Endothelial cell of umbilical vein (primary cell): ENCODE data around the gene ALKBH5. TPM values are rescaled to one million over a fixed set of nuclear protein-coding genes. Genes with fewer than 3 reads are reported as not detected.

ENCODE experiments used
- BruUV-seq: library from RNA; stranded (reverse); fragments of 400-500 nt; replicated peaks from 2 replicates; lab custom pipeline; 2021; lab: Mats Ljungman, UMichigan
- CTCF ChIA-PET: fragments of 300-600, 350-600 bp; sonication (Branson Sonifier 250); formaldehyde crosslinking; loops from one replicate; lab custom pipeline; 2021; ENCODE audit warnings: antibody characterized with exemption, inconsistent platforms; lab: Charles Lee
- POLR2A ChIA-PET: fragments of 300-600, 350-600 bp; sonication (Branson Sonifier 250); formaldehyde crosslinking; loops from one replicate; lab custom pipeline; 2021; ENCODE audit warnings: antibody characterized with exemption, inconsistent platforms; lab: Charles Lee
- DNase-seq: peaks from one replicate; pipeline ENCODE4 v3.0.0-alpha.2; 2011; ENCODE audit warnings: low read depth, low spot score
- FAIRE-seq: peaks from 2 replicates; lab custom pipeline; 2011; peaks lifted over from hg19 to GRCh38; lab: Jason Lieb, UNC
- H2AFZ ChIP-seq: 2 replicates; pipeline ENCODE4 v1.6.0; 2012; ENCODE audit warnings: low read depth, low read length, control low read depth, inconsistent platforms
- H3K27ac ChIP-seq: 2 replicates; pipeline ENCODE4 v1.5.1; 2011; ENCODE audit warnings: low read depth, mild to moderate bottlenecking, control low read depth, low read length, moderate library complexity; ENCODE audit not compliant: insufficient read depth
- H3K27me3 ChIP-seq, 2 experiments: 2 replicates each; pipeline versions ENCODE4 v1.6.0 to v1.6.1; 2011; ENCODE audit warnings: low read length in 2 of 2, mixed read lengths in 1 of 2; ENCODE audit not compliant: control insufficient read depth in 2 of 2, insufficient read depth in 2 of 2
- H3K36me3 ChIP-seq, 2 experiments: 2 replicates in 1 of 2; 3 replicates in 1 of 2; pipeline ENCODE4 v1.5.1; 2011; ENCODE audit warnings: low read length in 2 of 2, mild to moderate bottlenecking in 1 of 2, moderate library complexity in 1 of 2; ENCODE audit not compliant: control insufficient read depth in 2 of 2, insufficient read depth in 2 of 2; ENCODE audit errors: extremely low read depth in 1 of 2
- H3K4me1 ChIP-seq: 3 replicates; pipeline ENCODE4 v1.5.1; 2011; ENCODE audit warnings: mild to moderate bottlenecking, low read length; ENCODE audit not compliant: control insufficient read depth, insufficient read depth; ENCODE audit errors: extremely low read depth
- H3K4me2 ChIP-seq: 2 replicates; pipeline ENCODE4 v1.6.1; 2011; ENCODE audit warnings: low read length, control low read depth, mixed read lengths; ENCODE audit not compliant: insufficient read depth
- H3K4me3 ChIP-seq, 3 experiments: fragments of 200-600 bp in 1 of 3; sonication (generic), shearing (Covaris generic) in 1 of 3; replicated peaks in 1 of 3; 2 replicates each; pipeline ENCODE4 v1.5.1; 2011 to 2016; ENCODE audit warnings: control low read depth in 3 of 3, low read length in 3 of 3, mild to moderate bottlenecking in 2 of 3, inconsistent platforms in 1 of 3, low read depth in 1 of 3, moderate library complexity in 1 of 3; ENCODE audit not compliant: insufficient read depth in 1 of 3
- H3K79me2 ChIP-seq: 2 replicates; pipeline ENCODE4 v1.6.0; 2012; ENCODE audit warnings: low read length, inconsistent platforms; ENCODE audit not compliant: control insufficient read depth, insufficient read depth
- H3K9ac ChIP-seq: replicated peaks from 2 replicates; pipeline ENCODE3; 2011; ENCODE audit warnings: low read length, control low read depth; ENCODE audit not compliant: insufficient read depth; ENCODE audit errors: extremely low read depth
- H3K9me1 ChIP-seq: replicated peaks from 3 replicates; pipeline ENCODE4 v1.6.0; 2011; ENCODE audit warnings: mild to moderate bottlenecking, low read length; ENCODE audit not compliant: control insufficient read depth, insufficient read depth; ENCODE audit errors: extremely low read depth
- H3K9me3 ChIP-seq: replicated peaks from 2 replicates; pipeline ENCODE4 v1.5.1; 2012; ENCODE audit warnings: low read length, inconsistent platforms; ENCODE audit not compliant: control insufficient read depth, insufficient read depth
- H4K20me1 ChIP-seq: replicated peaks from 2 replicates; pipeline ENCODE3; 2011; ENCODE audit warnings: mild to moderate bottlenecking, low read length; ENCODE audit not compliant: control insufficient read depth, insufficient read depth; ENCODE audit errors: extremely low read depth
- EZH2 ChIP-seq: IDR thresholded peaks from 2 replicates; pipeline ENCODE4 v1.6.1; 2012; ENCODE audit warnings: borderline replicate concordance, low read depth, mild to moderate bottlenecking, moderate library complexity, low read length, inconsistent platforms; ENCODE audit not compliant: severe bottlenecking
- FOS ChIP-seq: IDR thresholded peaks from 2 replicates; pipeline ENCODE4 v1.6.1; 2011; ENCODE audit warnings: mild to moderate bottlenecking, low read length, moderate library complexity, borderline replicate concordance; ENCODE audit not compliant: insufficient read depth
- GATA2 ChIP-seq: IDR thresholded peaks from 2 replicates; pipeline ENCODE4 v1.7.0; 2011; ENCODE audit warnings: low read depth, mild to moderate bottlenecking, moderate library complexity, mixed read lengths, low read length; ENCODE audit not compliant: insufficient read length, insufficient read depth
- JUN ChIP-seq: IDR thresholded peaks from 2 replicates; pipeline ENCODE4 v1.6.1; 2011; ENCODE audit warnings: borderline replicate concordance, low read depth; ENCODE audit not compliant: insufficient read length, insufficient read depth
- MYC ChIP-seq: IDR thresholded peaks from one replicate; pipeline ENCODE4 v1.6.1; 2011; ENCODE audit warnings: mild to moderate bottlenecking, low read depth, low read length
- POLR2A ChIP-seq: IDR thresholded peaks from 2 replicates; pipeline ENCODE4 v1.6.1; 2012; ENCODE audit warnings: low read depth, mild to moderate bottlenecking, control low read depth, low read length
- POLR2AphosphoS5 ChIP-seq: IDR thresholded peaks from 2 replicates; pipeline ENCODE4 v1.6.1; 2012; ENCODE audit warnings: low read depth, mild to moderate bottlenecking, control low read depth, low read length, moderate library complexity; ENCODE audit not compliant: insufficient read depth
- dilution Hi-C: fragments of 300-500 bp; cut with MboI; formaldehyde crosslinking; loops from one replicate; pipeline ENCODE4 v1.15.0; 2019; ENCODE audit warnings: low sequenced_read_pairs; ENCODE audit not compliant: extremely low pct_ligation_motif_present
- intact Hi-C: fragments of 100-400 bp; cut with micrococcal nuclease; formaldehyde crosslinking; loops from one replicate; pipeline ENCODE4 v1.10.0; 2022
- polyA plus RNA-seq, 4 experiments: library from polyadenylated mRNA; depleted of rRNA in 3 of 4; stranded (reverse) in 3 of 4; unstranded in 1 of 4; fragments of >200 nt; gene quantifications; 2 replicates each; pipeline versions ENCODE4 v1.2.1 to v1.2.3, GENCODE V29; 2011 to 2012; ENCODE audit warnings: missing spikeins in 1 of 4
- total RNA-seq: library from RNA; stranded (reverse); gene quantifications from 2 replicates; pipeline ENCODE4 v1.2.3, GENCODE V29; 2021
- TF ChIP-seq, protein P1 (sequence below), 2 donors: IDR thresholded peaks; 1 replicate in 1 of 2; 2 replicates in 1 of 2; pipeline ENCODE4 v1.5.1; 2011; ENCODE audit warnings: low read length in 2 of 2, mild to moderate bottlenecking in 2 of 2, moderate library complexity in 2 of 2, control low read depth in 1 of 2, inconsistent platforms in 1 of 2, low read depth in 1 of 2; ENCODE audit not compliant: insufficient read depth in 1 of 2; ENCODE audit errors: extremely low read depth in 1 of 2
- TF ChIP-seq, protein P2 (sequence below): IDR thresholded peaks from 2 replicates; pipeline ENCODE4 v1.6.1; 2011; ENCODE audit not compliant: insufficient read depth, insufficient read length

The ALKBH5 gene
- total and polyA plus RNA-seq, 2 donors (not counting 3 experiments of a cell fraction or from before 2014, with no cell fraction given), result 55.3 to 71.0 TPM

DNA sequence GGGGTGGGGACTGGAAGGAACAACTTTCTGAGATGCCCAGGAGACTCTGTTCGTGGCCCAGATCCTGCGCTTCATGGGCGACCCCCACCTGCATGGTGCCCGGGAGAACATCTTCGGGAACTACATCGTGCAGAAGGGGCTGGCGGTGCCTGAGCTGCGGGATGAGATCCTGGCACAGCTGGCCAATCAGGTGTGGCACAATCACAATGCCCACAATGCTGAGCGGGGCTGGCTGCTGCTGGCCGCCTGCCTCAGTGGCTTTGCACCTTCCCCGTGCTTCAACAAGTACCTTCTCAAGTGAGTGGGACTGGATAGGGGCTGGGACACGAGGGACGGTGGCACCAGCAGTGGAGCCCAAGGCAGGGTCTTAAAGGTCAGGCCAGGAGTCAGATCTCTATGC, 37.8 kb upstream of the ALKBH5 start:
- Histone ChIP-seq H4K20me1 (no peaks in the 10 kb centered on the region), H3K9me3 (no peaks in the 10 kb centered on the region), H3K9ac (no peak overlapping the region), H3K79me2 (no peaks in the 10 kb centered on the region), H3K4me1 (peaks cover 4% of the 10 kb centered on the region), H3K4me3 (no peak overlapping the region), H3K27me3 (no peaks in the 10 kb centered on the region), H3K27ac (no peak overlapping the region), H3K4me2 (no peak overlapping the region), H3K9me1 (no peaks in the 10 kb centered on the region), H2AFZ (no peak overlapping the region), H3K36me3 (no peaks in the 10 kb centered on the region)
- intact Hi-C loops (no loop called here), dilution Hi-C loops (no loop called here)
- no TSS peak for BruUV-seq
- ChIA-PET CTCF (no interaction called here), POLR2A (no interaction called here)
- DNase-seq (no peak), FAIRE-seq (no peak)
- TF ChIP-seq JUN (no peak), GATA2 (no peak), POLR2AphosphoS5 (no peak), MYC (no peak), FOS (no peak)

DNA sequence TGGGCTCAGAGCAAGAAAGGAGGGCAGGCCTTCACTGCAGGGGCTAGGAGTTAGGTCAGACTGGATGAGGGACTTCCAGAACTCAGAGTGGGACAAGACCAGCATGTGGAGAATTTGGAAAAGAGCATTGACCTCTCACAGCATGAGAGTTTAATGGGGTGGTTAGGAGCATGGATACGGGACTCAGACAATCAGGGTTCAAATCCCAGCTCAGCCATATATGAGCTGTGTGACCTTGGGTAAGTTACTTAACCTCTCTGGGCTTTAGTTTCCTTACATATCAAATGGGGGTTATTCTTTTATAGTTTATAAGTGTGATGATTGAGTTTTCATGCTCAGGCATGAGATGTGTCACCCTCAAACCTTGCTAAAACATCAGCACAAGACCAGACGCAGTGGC, 37.4 kb upstream of the ALKBH5 start:
- no peak for FAIRE-seq
- ChIA-PET POLR2A (no interaction called here), CTCF (no interaction called here)
- Histone ChIP-seq H3K36me3 (no peaks in the 10 kb centered on the region), H3K9ac (no peak overlapping the region), H4K20me1 (no peaks in the 10 kb centered on the region), H3K4me2 (no peak overlapping the region), H3K9me1 (no peaks in the 10 kb centered on the region), H3K4me3 (no peak overlapping the region), H3K79me2 (no peaks in the 10 kb centered on the region), H3K9me3 (no peaks in the 10 kb centered on the region), H3K27me3 (no peaks in the 10 kb centered on the region), H3K4me1 (peaks cover 4% of the 10 kb centered on the region), H3K27ac (no peak overlapping the region), H2AFZ (no peak overlapping the region)
- DNase-seq, result no peak
- dilution Hi-C loops, result no loop called here
- intact Hi-C loops, result no loop called here
- TF ChIP-seq MYC (no peak), GATA2 (no peak), POLR2A (no peak), FOS (no peak), JUN (no peak), EZH2 (no peak), POLR2AphosphoS5 (no peak)
- TF ChIP-seq, protein P1, sequence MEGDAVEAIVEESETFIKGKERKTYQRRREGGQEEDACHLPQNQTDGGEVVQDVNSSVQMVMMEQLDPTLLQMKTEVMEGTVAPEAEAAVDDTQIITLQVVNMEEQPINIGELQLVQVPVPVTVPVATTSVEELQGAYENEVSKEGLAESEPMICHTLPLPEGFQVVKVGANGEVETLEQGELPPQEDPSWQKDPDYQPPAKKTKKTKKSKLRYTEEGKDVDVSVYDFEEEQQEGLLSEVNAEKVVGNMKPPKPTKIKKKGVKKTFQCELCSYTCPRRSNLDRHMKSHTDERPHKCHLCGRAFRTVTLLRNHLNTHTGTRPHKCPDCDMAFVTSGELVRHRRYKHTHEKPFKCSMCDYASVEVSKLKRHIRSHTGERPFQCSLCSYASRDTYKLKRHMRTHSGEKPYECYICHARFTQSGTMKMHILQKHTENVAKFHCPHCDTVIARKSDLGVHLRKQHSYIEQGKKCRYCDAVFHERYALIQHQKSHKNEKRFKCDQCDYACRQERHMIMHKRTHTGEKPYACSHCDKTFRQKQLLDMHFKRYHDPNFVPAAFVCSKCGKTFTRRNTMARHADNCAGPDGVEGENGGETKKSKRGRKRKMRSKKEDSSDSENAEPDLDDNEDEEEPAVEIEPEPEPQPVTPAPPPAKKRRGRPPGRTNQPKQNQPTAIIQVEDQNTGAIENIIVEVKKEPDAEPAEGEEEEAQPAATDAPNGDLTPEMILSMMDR (IDR thresholded peaks at IDR 0.05; ENCODE audit: extremely low read depth in 1 of 2, insufficient read depth in 1 of 2, low read depth in 1 of 2, low read length in 2 of 2), result no peak
- TF ChIP-seq, protein P2, sequence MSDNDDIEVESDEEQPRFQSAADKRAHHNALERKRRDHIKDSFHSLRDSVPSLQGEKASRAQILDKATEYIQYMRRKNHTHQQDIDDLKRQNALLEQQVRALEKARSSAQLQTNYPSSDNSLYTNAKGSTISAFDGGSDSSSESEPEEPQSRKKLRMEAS, result no peak
- no TSS peak for BruUV-seq
